Caco-2 (cell line): Measurements from ENCODE around the gene MT1A. TPM values are rescaled to one million over a fixed set of nuclear protein-coding genes. Genes with fewer than 3 reads are reported as not detected.

Experiments
- BruUV-seq: library from RNA; stranded (reverse); fragments of 400-500 nt; replicated peaks from 2 replicates; lab custom pipeline; 2021; lab: Mats Ljungman, UMichigan
- CTCF ChIA-PET: fragments of 300-600 bp; sonication (Branson Sonifier 250); formaldehyde crosslinking; loops from one replicate; lab custom pipeline; 2022; ENCODE audit warnings: antibody characterized with exemption; lab: Charles Lee
- POLR2A ChIA-PET: fragments of 300-600 bp; sonication (Branson Sonifier 250); formaldehyde crosslinking; loops from one replicate; lab custom pipeline; 2022; ENCODE audit warnings: antibody characterized with exemption; lab: Charles Lee
- DNase-seq, 2 experiments: peaks; one replicate each; pipeline versions ENCODE4 v3.0.0 to v3.0.0-alpha.2; 2020 to 2022
- H3K27me3 ChIP-seq: replicated peaks from 2 replicates; pipeline ENCODE4 v1.6.0; 2011; ENCODE audit warnings: low read length; ENCODE audit not compliant: control insufficient read depth, insufficient read depth
- H3K36me3 ChIP-seq: 2 replicates; pipeline ENCODE4 v1.5.1; 2011; ENCODE audit warnings: low read length; ENCODE audit not compliant: control insufficient read depth, insufficient read depth
- H3K4me1 ChIP-seq: fragments of 250-450 bp; sonication (Bioruptor Pico); 2 replicates; pipeline ENCODE4 v1.5.1; 2020; ENCODE audit warnings: mild to moderate bottlenecking
- H3K4me3 ChIP-seq: 2 replicates; pipeline ENCODE4 v1.5.1; 2011; ENCODE audit warnings: low read depth, mild to moderate bottlenecking, control low read depth, low read length
- H3K9me3 ChIP-seq: fragments of 250-450 bp; sonication (Bioruptor Pico); 2 replicates; pipeline ENCODE4 v1.5.1; 2020; ENCODE audit warnings: mild to moderate bottlenecking, moderate library complexity
- H3K27ac Mint-ChIP-seq: one replicate; pipeline ENCODE4 v1.8.0; 2022; ENCODE audit warnings: mixed read lengths; ENCODE audit not compliant: unreplicated experiment
- H3K27me3 Mint-ChIP-seq: one replicate; pipeline ENCODE4 v1.8.0; 2022; ENCODE audit warnings: mixed read lengths; ENCODE audit not compliant: insufficient read depth, unreplicated experiment
- H3K36me3 Mint-ChIP-seq: one replicate; pipeline ENCODE4 v1.8.0; 2022; ENCODE audit warnings: mild to moderate bottlenecking, mixed read lengths; ENCODE audit not compliant: insufficient read depth, unreplicated experiment
- H3K4me1 Mint-ChIP-seq: one replicate; pipeline ENCODE4 v1.8.0; 2022; ENCODE audit warnings: low read depth, mixed read lengths; ENCODE audit not compliant: unreplicated experiment
- H3K4me3 Mint-ChIP-seq: one replicate; pipeline ENCODE4 v1.8.0; 2022; ENCODE audit warnings: mild to moderate bottlenecking, moderate library complexity, mixed read lengths; ENCODE audit not compliant: unreplicated experiment
- H3K9me3 Mint-ChIP-seq: one replicate; pipeline ENCODE4 v1.8.0; 2022; ENCODE audit warnings: mixed read lengths; ENCODE audit not compliant: unreplicated experiment
- intact Hi-C: fragments of 100-400 bp; cut with micrococcal nuclease; formaldehyde crosslinking; loops from one replicate; pipeline ENCODE4 v1.10.0; 2022; ENCODE audit not compliant: unreplicated experiment
- total RNA-seq: library from RNA; stranded (reverse); gene quantifications from 2 replicates; pipeline ENCODE4 v1.2.3, GENCODE V29; 2022
- TF ChIP-seq, protein P1 (sequence below), 2 experiments: fragments of 200-600 bp in 1 of 2; IDR thresholded peaks; 1 replicate in 1 of 2; 2 replicates in 1 of 2; pipeline versions ENCODE4 v1.5.1 to v1.8.0; 2011 to 2022; ENCODE audit warnings: antibody characterized with exemption in 1 of 2, control low read depth in 1 of 2, inconsistent platforms in 1 of 2, low read depth in 1 of 2, low read length in 1 of 2, mild to moderate bottlenecking in 1 of 2, moderate library complexity in 1 of 2; ENCODE audit not compliant: insufficient read depth in 1 of 2, severe bottlenecking in 1 of 2, unreplicated experiment in 1 of 2

Gene MT1A
- total RNA-seq, 1 experiment from 2014 or later: 2.5 TPM

- Histone ChIP-seq H3K27me3 (no peaks in the 10 kb centered on the region), H3K9me3 (peaks cover 8% of the 10 kb centered on the region), H3K36me3 (no peaks in the 10 kb centered on the region), H3K4me1 (peaks cover 8% of the 10 kb centered on the region; the same call in 1 of the 2 replicates), H3K4me3 (no peak overlapping the region)
- Mint-ChIP-seq H3K9me3 (peaks cover 11% of the 10 kb centered on the region), H3K4me3 (no peak overlapping the region), H3K27me3 (peaks cover 7% of the 10 kb centered on the region), H3K4me1 (no peaks in the 10 kb centered on the region), H3K36me3 (no peaks in the 10 kb centered on the region), H3K27ac (no peak overlapping the region)
- DNase-seq: no peak
- no TSS peak for BruUV-seq
- TF ChIP-seq, protein P1, sequence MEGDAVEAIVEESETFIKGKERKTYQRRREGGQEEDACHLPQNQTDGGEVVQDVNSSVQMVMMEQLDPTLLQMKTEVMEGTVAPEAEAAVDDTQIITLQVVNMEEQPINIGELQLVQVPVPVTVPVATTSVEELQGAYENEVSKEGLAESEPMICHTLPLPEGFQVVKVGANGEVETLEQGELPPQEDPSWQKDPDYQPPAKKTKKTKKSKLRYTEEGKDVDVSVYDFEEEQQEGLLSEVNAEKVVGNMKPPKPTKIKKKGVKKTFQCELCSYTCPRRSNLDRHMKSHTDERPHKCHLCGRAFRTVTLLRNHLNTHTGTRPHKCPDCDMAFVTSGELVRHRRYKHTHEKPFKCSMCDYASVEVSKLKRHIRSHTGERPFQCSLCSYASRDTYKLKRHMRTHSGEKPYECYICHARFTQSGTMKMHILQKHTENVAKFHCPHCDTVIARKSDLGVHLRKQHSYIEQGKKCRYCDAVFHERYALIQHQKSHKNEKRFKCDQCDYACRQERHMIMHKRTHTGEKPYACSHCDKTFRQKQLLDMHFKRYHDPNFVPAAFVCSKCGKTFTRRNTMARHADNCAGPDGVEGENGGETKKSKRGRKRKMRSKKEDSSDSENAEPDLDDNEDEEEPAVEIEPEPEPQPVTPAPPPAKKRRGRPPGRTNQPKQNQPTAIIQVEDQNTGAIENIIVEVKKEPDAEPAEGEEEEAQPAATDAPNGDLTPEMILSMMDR (IDR thresholded peaks at IDR 0.05; ENCODE audit: insufficient read depth in 1 of 2, low read depth in 1 of 2, low read length in 1 of 2, severe bottlenecking in 1 of 2, unreplicated experiment in 1 of 2): no peak
- intact Hi-C loops: no loop called here
- ChIA-PET POLR2A (interaction anchor here (0.6 kb wide), 1 partner anchor 16 kb away, joined by 3 read pairs; no protein-coding TSS in a partner anchor), CTCF (no interaction called here)
Measured at GRCh38 chr16:56684926-56685590, 46.6 kb downstream of the MT1A start.

GRCh38 chr16:56686758-56687157 is 48.3 kb downstream of the MT1A start:
- TF ChIP-seq, protein P1 (IDR thresholded peaks at IDR 0.05; ENCODE audit: insufficient read depth in 1 of 2, low read depth in 1 of 2, low read length in 1 of 2, severe bottlenecking in 1 of 2, unreplicated experiment in 1 of 2): no peak
- Mint-ChIP-seq H3K27me3 (peaks cover 7% of the 10 kb centered on the region), H3K9me3 (peaks cover 11% of the 10 kb centered on the region), H3K36me3 (no peaks in the 10 kb centered on the region), H3K4me3 (no peak overlapping the region), H3K27ac (no peak overlapping the region), H3K4me1 (peaks cover 3% of the 10 kb centered on the region)
- Histone ChIP-seq H3K36me3 (no peaks in the 10 kb centered on the region), H3K4me1 (peaks cover 10% of the 10 kb centered on the region), H3K9me3 (peaks cover 8% of the 10 kb centered on the region), H3K4me3 (no peak overlapping the region), H3K27me3 (no peaks in the 10 kb centered on the region)
- intact Hi-C loops: no loop called here
- ChIA-PET CTCF (no interaction called here), POLR2A (no interaction called here)
- DNase-seq: no peak
- no TSS peak for BruUV-seq

- Mint-ChIP-seq H3K4me3 (no peak overlapping the region), H3K9me3 (peaks cover 11% of the 10 kb centered on the region), H3K27ac (no peak overlapping the region), H3K27me3 (peaks cover 4% of the 10 kb centered on the region), H3K36me3 (no peaks in the 10 kb centered on the region), H3K4me1 (peaks cover 17% of the 10 kb centered on the region)
- CTCF ChIA-PET: no interaction called here
- intact Hi-C loops: no loop called here
- peaks cover 8% of the 10 kb centered on the region for H3K9me3 ChIP-seq
- H3K4me1 ChIP-seq: peaks cover 7% of the 10 kb centered on the region
- DNase-seq: no peak
- no TSS peak for BruUV-seq
- POLR2A ChIA-PET: no interaction called here
- H3K27me3 ChIP-seq: no peaks in the 10 kb centered on the region
- no peak overlapping the region for H3K4me3 ChIP-seq
- no peaks in the 10 kb centered on the region for H3K36me3 ChIP-seq
- TF ChIP-seq, protein P1 (IDR thresholded peaks at IDR 0.05; ENCODE audit: insufficient read depth in 1 of 2, low read depth in 1 of 2, low read length in 1 of 2, severe bottlenecking in 1 of 2, unreplicated experiment in 1 of 2): no peak
Measured at GRCh38 chr16:56688762-56689161, 50.3 kb downstream of the MT1A start.
